Stimulated activated CD4-positive, alpha-beta T cell treated with anti-CD3 and anti-CD28 coated beads, Interleukin-4, amount 100 ng/mL, for 1 hour (primary cell): ENCODE results near the gene ZKSCAN2.

Experiments used
- DNase-seq: peaks from one replicate; pipeline ENCODE4 v3.0.0-alpha.2; 2020

ZKSCAN2 gene

GRCh38 chr16:25257470-25257955 lies at the start of gene ZKSCAN2:
Gene ZKSCAN2, minus strand, starts transcription at chr16:25257845. Its CDS starts 718 bp downstream, at chr16:25257127.
- peak; percentile 83 for DNase-seq

GRCh38 chr16:25299792-25300590 lies 42.3 kb upstream of the ZKSCAN2 start:
- no peak for DNase-seq

- no peak for DNase-seq
These were observed 40.7 kb upstream of the ZKSCAN2 start for GRCh38 chr16:25298165-25298872.

DNA sequence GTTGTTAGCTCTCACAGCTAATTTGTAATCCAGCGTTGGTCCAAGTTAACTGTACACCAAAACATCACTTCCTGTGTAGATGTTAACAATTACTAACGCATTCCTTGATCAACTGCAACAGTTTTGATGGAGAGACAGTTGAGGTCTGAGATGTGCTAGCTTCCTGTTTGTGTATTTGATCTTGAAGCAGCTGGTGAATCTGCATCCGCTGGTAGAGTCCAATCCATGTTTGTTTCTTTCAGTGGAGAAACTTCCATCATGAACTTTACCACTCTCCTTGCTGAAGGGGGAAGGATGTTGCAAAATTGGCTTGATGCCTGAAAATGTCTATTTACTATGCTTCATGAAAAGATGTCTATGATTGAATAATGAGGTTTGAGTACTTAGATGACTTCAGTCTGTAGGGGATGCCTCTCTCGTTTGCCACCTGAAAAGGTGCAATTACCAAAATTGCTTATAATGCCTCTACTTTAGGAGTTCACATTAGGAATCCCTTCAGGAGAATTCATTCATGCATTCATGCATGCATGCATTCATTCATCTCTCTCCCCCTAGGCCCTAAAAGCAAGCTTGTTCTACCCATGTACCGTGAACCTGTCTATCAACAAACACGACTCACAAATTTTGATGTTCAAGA lies 39.6 kb upstream of the ZKSCAN2 start:
- DNase-seq = no peak

DNA sequence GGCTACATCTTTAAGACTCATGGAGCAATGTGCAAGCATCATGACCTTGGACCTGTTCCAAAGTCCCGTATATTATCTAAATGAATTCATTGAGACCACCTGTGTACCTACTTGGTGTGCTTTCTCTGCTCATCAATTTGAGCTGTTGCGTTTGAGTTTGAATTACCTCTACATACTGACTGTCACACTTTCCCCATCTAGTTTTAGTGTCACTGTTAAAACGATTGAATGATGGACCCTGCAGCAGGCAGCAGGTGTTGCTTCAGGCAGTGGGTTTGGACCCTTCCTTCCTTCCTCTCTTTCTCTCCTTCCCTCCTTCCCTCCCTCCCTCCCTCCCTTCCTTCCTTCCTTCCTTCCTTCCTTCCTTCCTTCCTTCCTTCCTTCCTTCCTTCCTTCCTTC lies 33.9 kb upstream of the ZKSCAN2 start:
- DNase-seq = no peak

DNA sequence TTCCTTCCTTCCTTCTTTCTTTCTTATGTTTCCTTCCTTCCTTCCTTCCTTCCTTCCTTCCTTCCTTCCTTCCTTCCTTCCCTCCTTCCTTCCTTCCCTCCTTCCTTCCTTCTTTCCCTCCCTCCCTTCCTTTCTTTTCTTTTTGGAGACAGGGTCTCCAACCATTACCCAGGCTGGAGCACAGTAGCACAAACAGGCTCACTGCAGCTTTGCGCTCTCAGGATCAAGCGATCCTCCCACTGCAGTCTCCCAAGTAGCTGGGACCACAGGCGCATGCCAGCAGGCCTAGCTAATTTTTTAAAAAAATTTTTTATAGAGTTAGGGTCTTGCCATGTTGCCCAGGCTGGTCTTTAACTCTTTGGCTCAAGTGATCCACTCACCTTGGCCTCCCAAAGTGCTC lies 31.8 kb upstream of the ZKSCAN2 start:
- DNase-seq = no peak

DNA sequence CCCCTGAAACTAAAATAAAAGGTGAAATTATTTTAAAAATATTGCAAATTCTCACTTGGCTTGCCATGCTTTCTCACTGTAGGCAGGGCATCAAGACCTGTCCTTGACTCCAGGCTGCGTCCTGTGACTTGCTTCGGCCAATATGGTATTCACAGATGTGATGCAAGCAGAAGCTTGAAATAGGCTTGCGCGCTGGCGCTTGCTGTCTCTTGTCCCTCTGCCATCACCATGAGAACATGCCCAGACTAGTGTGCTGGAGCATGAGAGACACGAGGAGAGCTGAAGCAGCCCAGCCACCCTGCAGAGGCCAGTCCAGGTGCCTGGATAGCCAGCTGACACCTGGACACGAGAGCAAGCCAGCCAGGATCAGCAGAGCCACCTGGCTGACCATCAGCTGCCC lies 21.8 kb upstream of the ZKSCAN2 start:
- DNase-seq = no peak

GRCh38 chr16:25271421-25271820 lies 13.8 kb upstream of the ZKSCAN2 start:
- no peak for DNase-seq

GRCh38 chr16:25270577-25270976 lies 12.9 kb upstream of the ZKSCAN2 start:
- DNase-seq = no peak

- no peak for DNase-seq
These were observed 12.2 kb upstream of the ZKSCAN2 start for GRCh38 chr16:25269879-25270278.

DNA sequence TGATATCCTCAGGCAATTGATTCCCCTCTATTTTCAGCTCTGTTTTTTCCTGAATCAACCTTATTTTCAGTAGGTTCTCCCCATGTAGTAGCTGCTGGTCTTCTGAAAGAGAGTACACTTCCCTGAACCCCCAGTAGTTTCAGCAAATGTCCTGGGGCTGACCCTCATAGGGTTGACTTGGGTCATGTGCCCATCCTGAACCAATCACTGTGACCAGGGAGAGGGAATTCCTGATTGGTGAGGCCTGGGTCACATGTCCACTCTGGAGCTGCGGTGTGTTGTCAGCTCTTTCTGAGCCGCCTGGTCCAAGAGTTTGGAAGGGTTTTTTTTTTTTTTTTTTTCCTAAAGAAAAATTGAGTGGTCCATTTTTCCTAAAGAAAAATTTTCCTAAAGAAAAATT lies 8.3 kb upstream of the ZKSCAN2 start:
- no peak for DNase-seq

DNA sequence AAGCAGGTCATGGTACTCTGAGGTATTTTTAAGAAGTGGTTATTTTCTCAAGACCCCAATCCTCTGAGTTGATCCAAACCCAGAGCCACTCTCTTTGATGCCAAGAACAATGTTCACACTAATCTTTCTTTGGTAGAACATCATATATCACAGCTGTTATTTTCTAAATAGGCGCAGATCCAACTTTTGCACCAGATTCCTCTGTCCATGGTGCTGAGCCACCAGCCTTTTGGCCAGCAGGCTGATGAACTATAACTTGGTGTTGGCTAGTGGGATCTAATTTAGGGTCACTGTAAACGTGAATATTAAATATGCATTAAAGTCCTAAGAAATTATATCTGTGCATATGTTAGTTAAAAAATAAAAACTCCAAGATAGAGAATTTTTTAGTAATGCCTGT lies 7.0 kb upstream of the ZKSCAN2 start:
- no peak for DNase-seq

DNA sequence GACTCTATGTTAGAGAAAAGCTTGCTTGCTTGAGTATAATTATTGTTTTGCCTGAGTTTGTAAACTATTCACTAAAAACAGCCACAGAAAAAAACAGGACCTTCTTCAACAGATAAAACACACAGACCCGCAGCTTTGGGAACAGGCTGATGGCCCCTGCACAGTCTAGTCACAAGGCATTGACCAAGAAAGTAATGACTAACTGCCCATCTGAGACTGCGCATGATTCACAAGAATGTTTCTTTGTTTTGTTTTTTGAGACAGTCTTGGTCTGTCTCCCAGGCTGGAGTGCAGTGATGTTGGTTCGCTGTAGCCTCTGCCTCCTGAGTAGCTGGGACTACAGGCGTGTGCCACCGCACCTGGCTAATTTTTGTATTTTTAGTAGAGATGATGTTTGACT lies 2.8 kb upstream of the ZKSCAN2 start:
- no peak for DNase-seq

GRCh38 chr16:25258861-25259179 lies 1.2 kb upstream of the ZKSCAN2 start:
- no peak for DNase-seq

DNA sequence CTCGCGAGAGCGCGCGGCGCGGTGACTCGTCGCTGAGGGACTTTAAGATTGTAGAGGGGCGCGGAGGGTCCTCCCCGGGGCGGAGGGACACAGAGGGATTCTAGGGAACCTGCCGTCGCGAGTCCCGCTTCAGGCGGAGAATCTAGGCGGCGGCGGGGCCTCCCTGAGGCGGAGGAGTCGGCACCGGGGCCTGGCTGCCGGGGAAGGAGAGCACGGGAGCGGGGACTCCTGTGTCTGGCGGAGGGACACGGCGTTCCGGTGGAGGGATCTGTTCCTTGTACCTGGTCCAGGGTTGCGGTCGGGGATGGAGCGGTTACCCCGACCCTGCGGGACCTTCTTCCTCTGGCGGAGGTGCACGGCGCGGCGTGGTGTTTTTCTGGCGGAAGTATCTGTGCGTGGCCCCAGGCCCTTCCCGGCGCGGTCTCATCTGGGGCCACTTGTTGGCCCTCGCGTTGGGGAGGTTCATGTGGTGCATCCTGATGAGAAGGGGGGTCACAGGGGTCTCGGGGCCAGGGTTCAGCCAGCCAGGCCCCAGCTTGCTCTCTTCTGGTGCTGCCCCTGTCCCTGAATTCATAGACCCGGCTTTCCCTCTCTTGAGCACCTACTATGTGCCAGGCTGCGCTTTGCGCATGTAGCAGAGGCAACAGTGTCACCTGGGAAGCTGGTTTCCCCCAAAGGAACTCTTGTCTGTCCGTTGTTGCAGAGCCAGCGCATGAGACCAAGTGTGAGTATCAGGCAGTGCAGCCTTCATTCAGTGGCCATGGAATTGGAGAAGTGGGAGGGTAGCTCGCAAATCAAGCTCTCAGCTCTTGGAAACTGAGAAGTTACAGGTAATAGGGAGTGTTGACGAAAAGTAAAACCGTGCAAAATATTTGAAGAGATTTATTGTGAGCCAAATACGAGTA lies 563 bp upstream of the ZKSCAN2 start:
- peak; percentile 81 for DNase-seq

DNA sequence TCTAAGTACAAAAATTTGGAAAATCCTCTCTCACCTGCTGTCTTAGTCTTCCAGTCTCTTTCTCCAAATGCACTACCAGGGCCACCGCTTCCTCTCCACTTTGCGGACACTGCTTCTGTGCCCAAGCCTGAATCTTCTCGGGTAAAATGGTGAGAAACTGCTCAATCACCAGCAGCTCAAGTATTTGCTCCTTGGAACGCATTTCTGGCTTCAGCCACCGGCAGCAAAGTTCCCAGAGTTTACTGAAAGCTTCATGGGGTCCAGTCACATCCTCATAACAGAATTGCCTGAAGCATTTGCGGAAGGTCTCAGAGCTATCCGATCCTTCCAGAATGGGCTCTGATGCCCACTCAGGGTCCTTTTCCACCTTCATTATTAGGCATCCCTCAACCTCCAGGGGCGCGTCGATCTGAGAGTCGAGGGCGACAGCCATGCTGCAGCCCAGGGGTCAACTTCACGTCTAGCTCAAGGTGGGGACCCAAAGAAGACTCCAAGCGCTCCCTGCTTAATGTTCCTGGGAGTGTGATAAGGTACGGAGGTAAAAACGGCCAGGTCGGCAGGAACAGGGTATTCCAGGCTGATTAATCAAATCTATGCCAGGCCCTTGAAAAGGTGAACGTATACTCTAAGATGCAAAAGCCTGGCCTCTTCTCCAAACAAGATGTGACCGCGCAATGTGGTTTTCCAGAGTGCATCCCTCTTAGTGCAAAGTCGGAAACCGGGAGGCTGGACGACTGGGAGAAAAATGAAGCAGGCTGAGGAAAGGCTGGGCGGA lies 763 bp downstream of the ZKSCAN2 start:
- no peak for DNase-seq

- DNase-seq = no peak
These were observed 4.3 kb downstream of the ZKSCAN2 start for GRCh38 chr16:25253322-25253721.

DNA sequence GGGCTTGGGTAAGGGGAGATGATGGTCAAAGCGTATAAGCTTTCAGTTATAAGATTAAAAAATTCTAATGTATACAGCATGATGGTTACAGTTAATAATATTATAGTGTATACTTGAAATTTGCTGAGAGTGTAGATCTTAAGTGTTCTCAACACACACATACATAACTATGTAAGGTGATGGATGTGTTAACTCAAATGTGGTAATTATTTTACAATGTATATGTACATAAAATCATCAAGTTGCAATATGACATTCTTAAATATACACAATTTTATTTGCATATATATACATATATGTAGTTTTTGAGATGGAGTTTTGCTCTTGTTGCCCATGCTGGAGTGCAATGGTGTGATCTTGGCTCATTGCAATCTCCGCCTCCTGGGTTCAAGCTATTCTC lies 7.2 kb downstream of the ZKSCAN2 start:
- DNase-seq = no peak

- DNase-seq = no peak
These were observed 21.7 kb downstream of the ZKSCAN2 start for GRCh38 chr16:25235991-25236390.

GRCh38 chr16:25228372-25228771 lies 29.3 kb downstream of the ZKSCAN2 start:
- no peak for DNase-seq

GRCh38 chr16:25224731-25225319 lies 32.8 kb downstream of the ZKSCAN2 start:
- no peak for DNase-seq

- no peak for DNase-seq
These were observed 33.7 kb downstream of the ZKSCAN2 start for GRCh38 chr16:25223964-25224363.
